Suprapubic skin (tissue), 4 donors: ENCODE measurements around the gene PAFAH2. TPM values are rescaled to one million over a fixed set of nuclear protein-coding genes. Genes with fewer than 3 reads are reported as not detected.

Source experiments
- DNase-seq, 2 donors: peaks; one replicate each; pipeline ENCODE4 v3.0.0-alpha.2; 2019; ENCODE audit warnings: low spot score in 2 of 2
- H3K27ac ChIP-seq: fragments of 200-600 bp; sonication (generic); one replicate; pipeline ENCODE4 v1.5.1; 2019
- H3K27me3 ChIP-seq: fragments of 200-600 bp; sonication (generic); one replicate; pipeline ENCODE4 v1.5.1; 2019
- H3K36me3 ChIP-seq: fragments of 200-600 bp; sonication (generic); one replicate; pipeline ENCODE4 v1.5.1; 2019
- H3K4me1 ChIP-seq: fragments of 200-600 bp; sonication (generic); one replicate; pipeline ENCODE4 v1.5.1; 2019
- H3K4me3 ChIP-seq: fragments of 200-600 bp; sonication (generic); one replicate; pipeline ENCODE4 v1.5.1; 2019; ENCODE audit warnings: mild to moderate bottlenecking
- H3K9me3 ChIP-seq: fragments of 200-600 bp; sonication (generic); one replicate; pipeline ENCODE4 v1.5.1; 2019
- EP300 ChIP-seq: sonication (generic); formaldehyde crosslinking; IDR thresholded peaks from one replicate; pipeline ENCODE4 v1.6.1; 2017; ENCODE audit warnings: antibody characterized with exemption
- POLR2A ChIP-seq, 2 donors: fragments of 450-650 bp; IDR thresholded peaks; one replicate each; pipeline ENCODE4 v1.6.1; 2017; ENCODE audit warnings: antibody characterized with exemption in 2 of 2, mild to moderate bottlenecking in 2 of 2, moderate library complexity in 2 of 2
- POLR2AphosphoS5 ChIP-seq, 3 donors: sonication (generic); formaldehyde crosslinking; IDR thresholded peaks; one replicate each; pipeline ENCODE4 v1.6.1; 2017; ENCODE audit warnings: antibody characterized with exemption in 3 of 3
- WGBS: methylation state at CpG from one replicate; pipeline ENCODE4 v1.1.5; 2018; 5-methylcytosine and 5-hydroxymethylcytosine counted together
- total RNA-seq, 4 donors: library from RNA; depleted of rRNA; stranded (reverse); fragments of >200 nt; gene quantifications; one replicate each; pipeline ENCODE4 v1.1.0, GENCODE V29; 2016
- TF ChIP-seq, protein P1 (sequence below), 2 donors: fragments of 200-600 bp in 1 of 2; fragments of 450-650 bp in 1 of 2; sonication (generic) in 1 of 2; IDR thresholded peaks; one replicate each; pipeline ENCODE4 v1.5.1; 2016 to 2019; ENCODE audit warnings: antibody characterized with exemption in 2 of 2, mild to moderate bottlenecking in 1 of 2, moderate library complexity in 1 of 2

Gene PAFAH2
- total RNA-seq, 4 donors from 2014 or later: 16.6 to 31.3 (median 20.0) TPM

GRCh38 chr1:25994402-25995150 lies 3.3 kb downstream of the PAFAH2 start:
- Histone ChIP-seq H3K9me3 (no peaks in the 10 kb centered on the region), H3K36me3 (peaks cover under 1% of the 10 kb centered on the region), H3K4me3 (no peak overlapping the region), H3K4me1 (peaks cover 22% of the 10 kb centered on the region), H3K27ac (no peak overlapping the region), H3K27me3 (no peaks in the 10 kb centered on the region)
- DNase-seq: no peak
- WGBS: 84% methylated on average over 3 of the region's 3 CpGs
- TF ChIP-seq, protein P1, sequence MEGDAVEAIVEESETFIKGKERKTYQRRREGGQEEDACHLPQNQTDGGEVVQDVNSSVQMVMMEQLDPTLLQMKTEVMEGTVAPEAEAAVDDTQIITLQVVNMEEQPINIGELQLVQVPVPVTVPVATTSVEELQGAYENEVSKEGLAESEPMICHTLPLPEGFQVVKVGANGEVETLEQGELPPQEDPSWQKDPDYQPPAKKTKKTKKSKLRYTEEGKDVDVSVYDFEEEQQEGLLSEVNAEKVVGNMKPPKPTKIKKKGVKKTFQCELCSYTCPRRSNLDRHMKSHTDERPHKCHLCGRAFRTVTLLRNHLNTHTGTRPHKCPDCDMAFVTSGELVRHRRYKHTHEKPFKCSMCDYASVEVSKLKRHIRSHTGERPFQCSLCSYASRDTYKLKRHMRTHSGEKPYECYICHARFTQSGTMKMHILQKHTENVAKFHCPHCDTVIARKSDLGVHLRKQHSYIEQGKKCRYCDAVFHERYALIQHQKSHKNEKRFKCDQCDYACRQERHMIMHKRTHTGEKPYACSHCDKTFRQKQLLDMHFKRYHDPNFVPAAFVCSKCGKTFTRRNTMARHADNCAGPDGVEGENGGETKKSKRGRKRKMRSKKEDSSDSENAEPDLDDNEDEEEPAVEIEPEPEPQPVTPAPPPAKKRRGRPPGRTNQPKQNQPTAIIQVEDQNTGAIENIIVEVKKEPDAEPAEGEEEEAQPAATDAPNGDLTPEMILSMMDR (IDR thresholded peaks at IDR 0.05): no peak
- TF ChIP-seq POLR2AphosphoS5 (IDR thresholded peaks at IDR 0.05): no peak
- no peak for TF ChIP-seq POLR2A (IDR thresholded peaks at IDR 0.05)

DNA sequence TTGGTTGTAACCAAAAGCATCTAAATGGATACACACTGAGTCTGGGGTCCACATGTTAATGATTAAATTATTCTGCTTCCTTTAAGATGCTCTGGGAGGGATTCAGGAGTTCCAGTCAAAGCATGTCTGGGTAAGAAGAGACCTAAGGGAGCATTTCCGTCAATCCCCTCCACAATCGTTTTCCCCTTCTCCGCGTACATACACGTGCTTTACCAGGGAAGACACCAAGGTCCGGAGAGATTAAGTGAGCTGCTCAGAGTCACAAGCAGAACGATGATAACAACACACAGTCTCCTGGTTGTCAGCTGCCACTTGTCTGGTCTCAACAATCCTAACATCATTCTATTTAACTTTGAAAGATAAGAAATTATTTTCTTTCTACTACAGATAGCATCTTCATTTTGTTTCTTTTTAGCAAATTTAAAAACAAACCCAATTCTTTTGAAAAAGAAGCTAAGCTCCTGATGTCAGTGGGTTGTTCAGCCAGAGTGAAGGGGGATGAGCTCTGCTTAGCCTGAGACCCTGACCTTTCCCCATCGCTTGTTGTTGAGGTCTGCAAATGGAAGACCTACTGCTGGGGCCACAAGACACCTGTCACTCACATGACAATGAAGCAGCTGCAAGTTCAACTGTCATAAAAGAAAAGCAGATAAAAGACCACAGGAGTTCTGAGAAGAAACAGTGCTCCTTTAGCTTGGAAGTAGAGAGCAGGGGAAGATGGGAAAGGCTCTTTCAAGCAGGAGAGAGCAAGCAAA lies 4.5 kb downstream of the PAFAH2 start:
- Histone ChIP-seq H3K4me1 (peaks cover 16% of the 10 kb centered on the region), H3K36me3 (peaks cover 7% of the 10 kb centered on the region), H3K9me3 (no peaks in the 10 kb centered on the region), H3K4me3 (no peak overlapping the region), H3K27me3 (no peaks in the 10 kb centered on the region), H3K27ac (no peak overlapping the region)
- DNase-seq: no peak
- WGBS: 90% methylated on average over 8 of the region's 8 CpGs
- TF ChIP-seq EP300: no peak
- TF ChIP-seq POLR2AphosphoS5 (IDR thresholded peaks at IDR 0.05): no peak
- TF ChIP-seq, protein P1 (IDR thresholded peaks at IDR 0.05): no peak
- no peak for TF ChIP-seq POLR2A (IDR thresholded peaks at IDR 0.05)

DNA sequence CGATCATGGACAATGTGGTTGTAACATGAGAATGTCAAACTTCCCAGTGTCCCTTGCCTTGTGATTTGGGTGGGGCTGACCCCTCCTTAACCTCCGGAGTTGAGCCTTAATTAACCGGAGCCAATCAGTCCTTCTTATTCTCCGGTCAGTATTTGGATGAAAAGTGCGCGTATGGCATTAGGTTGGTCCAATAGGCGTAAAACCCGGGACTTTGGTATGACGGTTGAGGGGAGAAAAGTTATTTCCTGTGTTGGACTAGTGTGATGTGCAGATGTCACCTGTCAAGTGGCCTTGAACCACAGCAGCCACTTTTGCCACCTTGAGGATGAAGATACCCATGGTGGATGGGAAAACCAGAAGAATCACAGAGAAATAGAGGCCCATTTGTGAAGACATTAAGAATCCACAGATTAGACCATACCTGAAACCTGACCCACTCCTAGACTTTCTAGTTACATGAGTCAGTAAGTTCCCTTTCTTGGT lies 5.1 kb downstream of the PAFAH2 start:
- Histone ChIP-seq H3K9me3 (no peaks in the 10 kb centered on the region), H3K27me3 (no peaks in the 10 kb centered on the region), H3K4me1 (peaks cover 13% of the 10 kb centered on the region), H3K36me3 (peaks cover 9% of the 10 kb centered on the region), H3K27ac (no peak overlapping the region), H3K4me3 (no peak overlapping the region)
- no peak for DNase-seq
- TF ChIP-seq, protein P1 (IDR thresholded peaks at IDR 0.05): no peak
- TF ChIP-seq EP300 (no peak), POLR2AphosphoS5 (IDR thresholded peaks at IDR 0.05) (no peak), POLR2A (IDR thresholded peaks at IDR 0.05) (no peak)
- 89% methylated on average over 9 of the region's 9 CpGs for WGBS

DNA sequence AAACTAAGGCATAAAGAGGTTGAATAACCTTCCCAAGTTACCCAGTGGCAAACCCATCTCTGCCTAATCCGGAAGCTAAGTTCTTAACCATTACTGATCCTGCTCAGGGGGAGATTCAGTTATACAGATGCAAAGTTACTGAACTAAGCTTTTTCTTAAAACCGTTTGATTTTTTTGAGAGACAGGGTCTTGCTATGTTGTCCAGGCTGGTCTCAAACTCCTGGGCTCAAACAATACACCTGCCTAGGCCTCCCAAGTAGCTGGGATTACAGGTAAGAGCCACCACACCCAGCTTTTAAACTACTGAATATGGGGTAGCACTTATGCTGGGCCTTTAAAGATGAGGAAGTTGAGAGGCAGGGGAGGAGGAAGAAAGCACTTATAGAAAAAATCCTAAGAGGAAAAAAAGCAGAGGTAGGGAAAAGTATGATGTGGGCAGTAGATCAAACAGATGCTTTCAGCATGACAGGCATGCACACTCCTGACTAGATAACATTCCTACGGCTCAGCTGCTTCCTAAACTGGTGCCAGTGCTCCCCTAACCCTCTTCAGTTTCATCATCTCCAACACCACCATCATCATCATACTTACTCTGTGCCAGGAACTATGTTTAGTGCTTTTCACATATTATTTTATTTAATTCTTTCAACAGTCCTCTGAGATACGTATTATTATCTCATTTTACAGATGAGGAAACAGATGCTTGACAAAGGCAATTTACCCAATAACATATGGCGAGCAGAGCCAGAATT lies 5.8 kb downstream of the PAFAH2 start:
- peaks cover 15% of the 10 kb centered on the region for H3K36me3 ChIP-seq
- WGBS: 88% methylated on average over 5 of the region's 5 CpGs

More for the DNA sequence above, 5.8 kb downstream of the PAFAH2 start:
- Histone ChIP-seq H3K27ac (no peak overlapping the region), H3K9me3 (no peaks in the 10 kb centered on the region), H3K4me1 (peaks cover 10% of the 10 kb centered on the region), H3K4me3 (no peak overlapping the region), H3K27me3 (no peaks in the 10 kb centered on the region)
- TF ChIP-seq, protein P1 (IDR thresholded peaks at IDR 0.05): no peak
- TF ChIP-seq EP300 (no peak), POLR2AphosphoS5 (IDR thresholded peaks at IDR 0.05) (no peak), POLR2A (IDR thresholded peaks at IDR 0.05) (no peak)
- DNase-seq: no peak
